ENCODE data around the gene RHOV.

Gene RHOV

GRCh38 chr15:40873694-40874561 lies at the start of gene RHOV:
Gene RHOV, minus strand, starts transcription at chr15:40874234. Its CDS starts 95 bp downstream, at chr15:40874139.
- no peak for DNase-seq (ENCODE audit: low read depth)

- DNase-seq (ENCODE audit: low read depth) = no peak
Observed at GRCh38 chr15:40923551-40923950, 49.5 kb upstream of the RHOV start.

GRCh38 chr15:40922608-40923005 lies 48.6 kb upstream of the RHOV start:
- no peak for DNase-seq (ENCODE audit: low read depth)

- no peak for DNase-seq (ENCODE audit: low read depth)
Observed at GRCh38 chr15:40921949-40922607, 48.0 kb upstream of the RHOV start.

GRCh38 chr15:40918799-40919392 lies 44.9 kb upstream of the RHOV start:
- DNase-seq (ENCODE audit: low read depth) = no peak

- DNase-seq (ENCODE audit: low read depth) = no peak
Observed at GRCh38 chr15:40918146-40918798, 44.2 kb upstream of the RHOV start.

- DNase-seq (ENCODE audit: low read depth) = no peak
Observed at GRCh38 chr15:40917585-40917984, 43.6 kb upstream of the RHOV start.

GRCh38 chr15:40915679-40916078 lies 41.6 kb upstream of the RHOV start:
- no peak for DNase-seq (ENCODE audit: low read depth)

GRCh38 chr15:40915116-40915661 lies 41.2 kb upstream of the RHOV start:
- no peak for DNase-seq (ENCODE audit: low read depth)

GRCh38 chr15:40914486-40914885 lies 40.5 kb upstream of the RHOV start:
- no peak for DNase-seq (ENCODE audit: low read depth)

GRCh38 chr15:40914013-40914412 lies 40.0 kb upstream of the RHOV start:
- no peak for DNase-seq (ENCODE audit: low read depth)

- DNase-seq (ENCODE audit: low read depth) = no peak
Observed at GRCh38 chr15:40912478-40912877, 38.4 kb upstream of the RHOV start.

GRCh38 chr15:40911693-40912092 lies 37.7 kb upstream of the RHOV start:
- DNase-seq (ENCODE audit: low read depth) = no peak

GRCh38 chr15:40911141-40911540 lies 37.1 kb upstream of the RHOV start:
- DNase-seq (ENCODE audit: low read depth) = no peak

GRCh38 chr15:40909662-40910630 lies 35.9 kb upstream of the RHOV start:
- no peak for DNase-seq (ENCODE audit: low read depth)

GRCh38 chr15:40908095-40908494 lies 34.1 kb upstream of the RHOV start:
- no peak for DNase-seq (ENCODE audit: low read depth)

GRCh38 chr15:40906991-40907802 lies 33.2 kb upstream of the RHOV start:
- no peak for DNase-seq (ENCODE audit: low read depth)

- DNase-seq (ENCODE audit: low read depth) = no peak
Observed at GRCh38 chr15:40906091-40906990, 32.3 kb upstream of the RHOV start.

GRCh38 chr15:40904552-40905201 lies 30.6 kb upstream of the RHOV start:
- DNase-seq (ENCODE audit: low read depth) = no peak

All from non-pigmented ciliary epithelial cell (primary cell).